Brain microvascular endothelial cell (primary cell): ENCODE measurements around the gene SPOCD1.

Source experiments
- DNase-seq: peaks from one replicate; pipeline ENCODE4 v3.0.0-alpha.2; 2020
- H3K27ac ChIP-seq: fragments of 250-450 bp; sonication (Bioruptor Pico); 2 replicates; pipeline ENCODE4 v1.5.1; 2020; ENCODE audit warnings: mild to moderate bottlenecking, moderate library complexity
- H3K27me3 ChIP-seq: fragments of 250-450 bp; sonication (Bioruptor Pico); replicated peaks from 2 replicates; pipeline ENCODE4 v1.5.1; 2020; ENCODE audit warnings: mild to moderate bottlenecking
- H3K36me3 ChIP-seq: fragments of 250-450 bp; sonication (Bioruptor Pico); replicated peaks from 2 replicates; pipeline ENCODE4 v1.5.1; 2020; ENCODE audit warnings: mild to moderate bottlenecking
- H3K4me3 ChIP-seq: 2 replicates; pipeline ENCODE4 v1.5.1; 2011; ENCODE audit warnings: low read depth, mild to moderate bottlenecking, control low read depth, low read length, moderate library complexity
- in situ Hi-C: cut with HindIII; loops from 2 replicates; pipeline ENCODE4 v1.10.0; 2017; ENCODE audit warnings: low sequenced_read_pairs, low pct_ligation_motif_present
- TF ChIP-seq, protein P1 (sequence below): IDR thresholded peaks from 2 replicates; pipeline ENCODE4 v1.5.1; 2011; ENCODE audit warnings: low read depth, mild to moderate bottlenecking, moderate library complexity, low read length, control low read depth, inconsistent platforms; ENCODE audit errors: missing control alignments

SPOCD1 gene

DNA sequence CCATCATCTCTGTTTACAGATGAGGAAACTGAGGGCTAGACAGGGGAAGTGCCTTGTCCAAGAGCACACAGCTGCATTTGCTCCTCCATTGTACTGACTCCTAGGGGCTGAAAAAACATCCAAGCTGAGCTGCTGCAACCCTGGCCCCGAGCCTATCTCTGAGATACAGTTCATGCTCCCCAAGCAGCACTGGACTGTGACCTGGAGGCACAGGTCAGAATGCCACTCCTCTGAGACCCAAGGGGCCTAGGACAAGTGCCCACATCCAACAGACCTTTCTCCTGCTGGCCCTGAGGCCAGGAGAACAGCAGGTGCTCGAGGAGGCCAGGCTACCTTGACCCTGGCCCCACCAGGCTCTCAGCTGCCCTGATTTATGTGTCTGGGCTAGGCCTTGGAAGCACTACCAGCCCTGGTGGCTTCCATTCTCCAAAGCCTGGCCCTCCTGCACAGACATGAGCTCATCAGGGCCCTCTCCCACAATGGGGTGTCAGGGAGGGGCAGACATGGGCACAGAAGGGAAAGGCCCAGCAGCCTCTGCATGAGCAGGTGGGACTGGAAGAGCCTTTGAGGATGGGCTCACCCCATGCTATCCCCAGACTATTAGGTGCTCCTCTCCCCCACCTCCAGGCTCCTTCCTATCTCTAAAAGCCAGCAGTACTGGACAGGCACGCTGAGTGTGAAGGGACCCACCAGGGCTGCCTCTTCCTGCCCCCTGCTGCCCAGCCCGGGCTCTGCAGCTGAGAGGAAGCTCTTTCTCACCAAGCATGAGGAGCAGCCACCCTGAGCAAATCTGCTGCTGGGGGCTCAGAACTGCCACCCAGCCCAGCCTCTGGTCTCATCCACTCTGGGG lies 70.5 kb downstream of the SPOCD1 start:
- H3K27ac ChIP-seq: no peak overlapping the region
- H3K36me3 ChIP-seq: no peaks in the 10 kb centered on the region
- peak; percentile 63 for DNase-seq
- no peak overlapping the region for H3K4me3 ChIP-seq
- H3K27me3 ChIP-seq: no peaks in the 10 kb centered on the region
- in situ Hi-C loops: no loop called here
- TF ChIP-seq, protein P1, sequence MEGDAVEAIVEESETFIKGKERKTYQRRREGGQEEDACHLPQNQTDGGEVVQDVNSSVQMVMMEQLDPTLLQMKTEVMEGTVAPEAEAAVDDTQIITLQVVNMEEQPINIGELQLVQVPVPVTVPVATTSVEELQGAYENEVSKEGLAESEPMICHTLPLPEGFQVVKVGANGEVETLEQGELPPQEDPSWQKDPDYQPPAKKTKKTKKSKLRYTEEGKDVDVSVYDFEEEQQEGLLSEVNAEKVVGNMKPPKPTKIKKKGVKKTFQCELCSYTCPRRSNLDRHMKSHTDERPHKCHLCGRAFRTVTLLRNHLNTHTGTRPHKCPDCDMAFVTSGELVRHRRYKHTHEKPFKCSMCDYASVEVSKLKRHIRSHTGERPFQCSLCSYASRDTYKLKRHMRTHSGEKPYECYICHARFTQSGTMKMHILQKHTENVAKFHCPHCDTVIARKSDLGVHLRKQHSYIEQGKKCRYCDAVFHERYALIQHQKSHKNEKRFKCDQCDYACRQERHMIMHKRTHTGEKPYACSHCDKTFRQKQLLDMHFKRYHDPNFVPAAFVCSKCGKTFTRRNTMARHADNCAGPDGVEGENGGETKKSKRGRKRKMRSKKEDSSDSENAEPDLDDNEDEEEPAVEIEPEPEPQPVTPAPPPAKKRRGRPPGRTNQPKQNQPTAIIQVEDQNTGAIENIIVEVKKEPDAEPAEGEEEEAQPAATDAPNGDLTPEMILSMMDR: peak; percentile 95

DNA sequence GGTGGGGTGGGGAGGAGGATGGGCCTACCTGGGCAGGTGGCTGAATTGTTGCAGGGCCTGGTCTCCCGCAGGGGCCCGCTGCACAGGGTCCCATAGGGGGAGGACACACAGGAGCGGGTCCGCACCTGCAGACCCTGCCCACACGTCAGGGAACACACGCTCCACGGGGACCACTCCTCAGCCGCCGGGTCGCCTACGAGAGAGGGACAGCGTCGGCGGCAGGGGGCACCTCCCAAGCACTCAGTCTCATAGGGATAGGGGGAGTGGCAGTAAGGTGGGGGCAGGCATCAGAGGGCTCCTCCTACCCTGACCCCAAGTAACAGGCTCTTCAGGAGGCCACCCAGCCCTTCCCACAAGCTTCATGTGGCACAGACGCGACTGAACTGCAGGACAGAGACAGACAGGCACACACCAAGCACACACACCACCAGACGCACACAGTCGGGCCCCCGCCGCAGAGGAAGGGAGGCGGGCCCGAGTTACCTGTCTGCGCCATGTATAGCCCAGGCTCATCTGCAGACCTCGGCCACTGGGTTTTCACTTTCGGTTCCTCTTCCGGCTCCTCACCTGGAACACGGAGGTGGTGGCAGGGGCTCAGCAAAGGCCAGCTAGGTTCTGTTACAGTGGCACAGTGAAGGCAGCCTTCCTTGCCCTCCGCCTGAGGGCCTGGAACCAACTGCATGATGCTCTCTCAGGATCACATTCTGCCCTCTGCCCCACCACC lies 71.5 kb downstream of the SPOCD1 start:
- in situ Hi-C loops: no loop called here
- H3K27ac ChIP-seq: no peak overlapping the region
- no peak overlapping the region for H3K4me3 ChIP-seq
- H3K36me3 ChIP-seq: no peaks in the 10 kb centered on the region
- no peak for DNase-seq
- TF ChIP-seq, protein P1: no peak
- no peaks in the 10 kb centered on the region for H3K27me3 ChIP-seq

GRCh38 chr1:31742462-31743212 lies 73.2 kb downstream of the SPOCD1 start:
- in situ Hi-C loops: no loop called here
- H3K36me3 ChIP-seq: no peaks in the 10 kb centered on the region
- DNase-seq: no peak
- no peak overlapping the region for H3K4me3 ChIP-seq
- no peaks in the 10 kb centered on the region for H3K27me3 ChIP-seq
- TF ChIP-seq, protein P1: no peak
- no peak overlapping the region for H3K27ac ChIP-seq
